GM12878 (cell line): ENCODE measurements around the gene PSMD11. TPM values are rescaled to one million over a fixed set of nuclear protein-coding genes. Genes with fewer than 3 reads are reported as not detected.
A peak's percentile ranks its signal among the peaks of the same experiment; 100 is the strongest.

Experiments used
- RB1 ChIP-seq: fragments of 450-650 bp; formaldehyde crosslinking; IDR thresholded peaks from 2 replicates; pipeline ENCODE4 v1.6.1; 2017; ENCODE audit warnings: mild to moderate bottlenecking, borderline replicate concordance
- SMAD1 ChIP-seq: fragments of 450-650 bp; IDR thresholded peaks from 2 replicates; pipeline ENCODE4 v1.6.1; 2018; ENCODE audit warnings: mild to moderate bottlenecking, low read depth; ENCODE audit not compliant: partially characterized antibody
- polyA plus RNA-seq, 11 experiments: library from polyadenylated mRNA; depleted of rRNA in 4 of 11; unstranded in 6 of 11; stranded (reverse) in 5 of 11; fragments of >200 nt; fragmentation: Nextera tagmentation in 4 of 11; fragmentation: Illumina TruSeq in 1 of 11; extraction: Ambion mirVana in 4 of 11; extraction: Trizol in 1 of 11; gene quantifications; 1 replicate in 1 of 11; 2 replicates in 10 of 11; pipeline versions ENCODE4 v1.2.1 to v1.2.3, GENCODE V29; 2011 to 2016; ENCODE audit warnings: inconsistent platforms in 2 of 11, missing spikeins in 2 of 11, low read depth in 1 of 11
- total RNA-seq, 4 experiments: library from RNA; depleted of rRNA in 3 of 4; stranded (reverse); fragments of >200 nt in 3 of 4; fragmentation: Illumina TruSeq in 1 of 4; extraction: Trizol in 1 of 4; gene quantifications; 2 replicates each; pipeline versions ENCODE4 v1.2.1 to v1.2.3, GENCODE V29; 2013 to 2021
- TF ChIP-seq, protein P1 (sequence below): IDR thresholded peaks from 2 replicates; pipeline ENCODE4 v1.6.1; 2012; ENCODE audit warnings: improper control_type of control experiment, low read depth, low read length; ENCODE audit not compliant: insufficient replicate concordance
- TF ChIP-seq, protein P2 (sequence below): fragments of 450-650 bp; IDR thresholded peaks from 2 replicates; pipeline ENCODE4 v1.6.1; 2017; ENCODE audit warnings: antibody characterized with exemption, mild to moderate bottlenecking, moderate library complexity

The PSMD11 gene
- total and polyA plus RNA-seq, 10 of the 15 experiments (the other 5 are each of a cell fraction or from before 2014, with no cell fraction given) = 84.1 to 319 (median 120) TPM

DNA sequence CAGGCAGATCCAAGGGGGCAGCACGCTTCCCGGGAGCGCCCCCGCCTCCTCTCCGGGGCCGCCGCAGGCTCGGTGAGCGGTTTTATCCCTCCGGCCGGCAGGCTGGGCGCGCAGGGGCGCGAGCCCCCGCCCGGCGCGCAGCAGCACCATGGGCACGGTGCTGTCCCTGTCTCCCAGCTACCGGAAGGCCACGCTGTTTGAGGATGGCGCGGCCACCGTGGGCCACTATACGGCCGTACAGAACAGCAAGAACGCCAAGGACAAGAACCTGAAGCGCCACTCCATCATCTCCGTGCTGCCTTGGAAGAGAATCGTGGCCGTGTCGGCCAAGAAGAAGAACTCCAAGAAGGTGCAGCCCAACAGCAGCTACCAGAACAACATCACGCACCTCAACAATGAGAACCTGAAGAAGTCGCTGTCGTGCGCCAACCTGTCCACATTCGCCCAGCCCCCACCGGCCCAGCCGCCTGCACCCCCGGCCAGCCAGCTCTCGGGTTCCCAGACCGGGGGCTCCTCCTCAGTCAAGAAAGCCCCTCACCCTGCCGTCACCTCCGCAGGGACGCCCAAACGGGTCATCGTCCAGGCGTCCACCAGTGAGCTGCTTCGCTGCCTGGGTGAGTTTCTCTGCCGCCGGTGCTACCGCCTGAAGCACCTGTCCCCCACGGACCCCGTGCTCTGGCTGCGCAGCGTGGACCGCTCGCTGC is 43.3 kb downstream of the PSMD11 start (continued):
- TF ChIP-seq, protein P1, sequence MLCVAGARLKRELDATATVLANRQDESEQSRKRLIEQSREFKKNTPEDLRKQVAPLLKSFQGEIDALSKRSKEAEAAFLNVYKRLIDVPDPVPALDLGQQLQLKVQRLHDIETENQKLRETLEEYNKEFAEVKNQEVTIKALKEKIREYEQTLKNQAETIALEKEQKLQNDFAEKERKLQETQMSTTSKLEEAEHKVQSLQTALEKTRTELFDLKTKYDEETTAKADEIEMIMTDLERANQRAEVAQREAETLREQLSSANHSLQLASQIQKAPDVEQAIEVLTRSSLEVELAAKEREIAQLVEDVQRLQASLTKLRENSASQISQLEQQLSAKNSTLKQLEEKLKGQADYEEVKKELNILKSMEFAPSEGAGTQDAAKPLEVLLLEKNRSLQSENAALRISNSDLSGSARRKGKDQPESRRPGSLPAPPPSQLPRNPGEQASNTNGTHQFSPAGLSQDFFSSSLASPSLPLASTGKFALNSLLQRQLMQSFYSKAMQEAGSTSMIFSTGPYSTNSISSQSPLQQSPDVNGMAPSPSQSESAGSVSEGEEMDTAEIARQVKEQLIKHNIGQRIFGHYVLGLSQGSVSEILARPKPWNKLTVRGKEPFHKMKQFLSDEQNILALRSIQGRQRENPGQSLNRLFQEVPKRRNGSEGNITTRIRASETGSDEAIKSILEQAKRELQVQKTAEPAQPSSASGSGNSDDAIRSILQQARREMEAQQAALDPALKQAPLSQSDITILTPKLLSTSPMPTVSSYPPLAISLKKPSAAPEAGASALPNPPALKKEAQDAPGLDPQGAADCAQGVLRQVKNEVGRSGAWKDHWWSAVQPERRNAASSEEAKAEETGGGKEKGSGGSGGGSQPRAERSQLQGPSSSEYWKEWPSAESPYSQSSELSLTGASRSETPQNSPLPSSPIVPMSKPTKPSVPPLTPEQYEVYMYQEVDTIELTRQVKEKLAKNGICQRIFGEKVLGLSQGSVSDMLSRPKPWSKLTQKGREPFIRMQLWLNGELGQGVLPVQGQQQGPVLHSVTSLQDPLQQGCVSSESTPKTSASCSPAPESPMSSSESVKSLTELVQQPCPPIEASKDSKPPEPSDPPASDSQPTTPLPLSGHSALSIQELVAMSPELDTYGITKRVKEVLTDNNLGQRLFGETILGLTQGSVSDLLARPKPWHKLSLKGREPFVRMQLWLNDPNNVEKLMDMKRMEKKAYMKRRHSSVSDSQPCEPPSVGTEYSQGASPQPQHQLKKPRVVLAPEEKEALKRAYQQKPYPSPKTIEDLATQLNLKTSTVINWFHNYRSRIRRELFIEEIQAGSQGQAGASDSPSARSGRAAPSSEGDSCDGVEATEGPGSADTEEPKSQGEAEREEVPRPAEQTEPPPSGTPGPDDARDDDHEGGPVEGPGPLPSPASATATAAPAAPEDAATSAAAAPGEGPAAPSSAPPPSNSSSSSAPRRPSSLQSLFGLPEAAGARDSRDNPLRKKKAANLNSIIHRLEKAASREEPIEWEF = no peak
- TF ChIP-seq RB1 (no peak), SMAD1 (peak; percentile 47)
- TF ChIP-seq, protein P2, sequence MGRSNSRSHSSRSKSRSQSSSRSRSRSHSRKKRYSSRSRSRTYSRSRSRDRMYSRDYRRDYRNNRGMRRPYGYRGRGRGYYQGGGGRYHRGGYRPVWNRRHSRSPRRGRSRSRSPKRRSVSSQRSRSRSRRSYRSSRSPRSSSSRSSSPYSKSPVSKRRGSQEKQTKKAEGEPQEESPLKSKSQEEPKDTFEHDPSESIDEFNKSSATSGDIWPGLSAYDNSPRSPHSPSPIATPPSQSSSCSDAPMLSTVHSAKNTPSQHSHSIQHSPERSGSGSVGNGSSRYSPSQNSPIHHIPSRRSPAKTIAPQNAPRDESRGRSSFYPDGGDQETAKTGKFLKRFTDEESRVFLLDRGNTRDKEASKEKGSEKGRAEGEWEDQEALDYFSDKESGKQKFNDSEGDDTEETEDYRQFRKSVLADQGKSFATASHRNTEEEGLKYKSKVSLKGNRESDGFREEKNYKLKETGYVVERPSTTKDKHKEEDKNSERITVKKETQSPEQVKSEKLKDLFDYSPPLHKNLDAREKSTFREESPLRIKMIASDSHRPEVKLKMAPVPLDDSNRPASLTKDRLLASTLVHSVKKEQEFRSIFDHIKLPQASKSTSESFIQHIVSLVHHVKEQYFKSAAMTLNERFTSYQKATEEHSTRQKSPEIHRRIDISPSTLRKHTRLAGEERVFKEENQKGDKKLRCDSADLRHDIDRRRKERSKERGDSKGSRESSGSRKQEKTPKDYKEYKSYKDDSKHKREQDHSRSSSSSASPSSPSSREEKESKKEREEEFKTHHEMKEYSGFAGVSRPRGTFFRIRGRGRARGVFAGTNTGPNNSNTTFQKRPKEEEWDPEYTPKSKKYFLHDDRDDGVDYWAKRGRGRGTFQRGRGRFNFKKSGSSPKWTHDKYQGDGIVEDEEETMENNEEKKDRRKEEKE = no peak
